GM18505 (cell line): ENCODE measurements around the gene ZNF827.
A peak's percentile ranks its signal among the peaks of the same experiment; 100 is the strongest.

Experiments used
- ATAC-seq: cut with Tn5 transposase; IDR thresholded peaks from one replicate; pipeline ENCODE4 v1.9.1; 2021; ENCODE audit not compliant: unreplicated experiment
- POLR2A ChIP-seq: IDR thresholded peaks from 4 replicates; pipeline ENCODE4 v1.6.1; 2011; ENCODE audit warnings: borderline replicate concordance; ENCODE audit not compliant: insufficient read depth, insufficient read length; ENCODE audit errors: extremely low read depth

The ZNF827 gene

GRCh38 chr4:145815626-145816025 is 123.0 kb downstream of the ZNF827 start:
- TF ChIP-seq POLR2A = no peak
- no peak for ATAC-seq

GRCh38 chr4:145815027-145815612 is 123.5 kb downstream of the ZNF827 start:
- ATAC-seq = no peak

GRCh38 chr4:145814246-145814645 is 124.4 kb downstream of the ZNF827 start:
- no peak for TF ChIP-seq POLR2A
- no peak for ATAC-seq

More at GRCh38 chr4:145815027-145815612, 123.5 kb downstream of the ZNF827 start:
- no peak for TF ChIP-seq POLR2A

GRCh38 chr4:145812919-145813318 is 125.7 kb downstream of the ZNF827 start:
- no peak for ATAC-seq
- TF ChIP-seq POLR2A = no peak

GRCh38 chr4:145808848-145809512 is 129.6 kb downstream of the ZNF827 start:
- peak; percentile 31 for ATAC-seq
- TF ChIP-seq POLR2A = no peak

GRCh38 chr4:145808021-145808650 is 130.5 kb downstream of the ZNF827 start:
- no peak for TF ChIP-seq POLR2A
- peak; percentile 64 for ATAC-seq

GRCh38 chr4:145805490-145805889 is 133.1 kb downstream of the ZNF827 start:
- TF ChIP-seq POLR2A = no peak
- ATAC-seq = no peak

- ATAC-seq = no peak
- no peak for TF ChIP-seq POLR2A
Measured at GRCh38 chr4:145804116-145804515, 134.5 kb downstream of the ZNF827 start.

- ATAC-seq = no peak
- TF ChIP-seq POLR2A = no peak
Measured at GRCh38 chr4:145799223-145799622, 139.4 kb downstream of the ZNF827 start.

GRCh38 chr4:145797278-145797677 is 141.3 kb downstream of the ZNF827 start:
- no peak for ATAC-seq
- TF ChIP-seq POLR2A = no peak

- TF ChIP-seq POLR2A = no peak
- ATAC-seq = no peak
Measured at GRCh38 chr4:145796346-145796745, 142.3 kb downstream of the ZNF827 start.

- TF ChIP-seq POLR2A = no peak
- ATAC-seq = no peak
Measured at GRCh38 chr4:145795521-145795920, 143.1 kb downstream of the ZNF827 start.

- ATAC-seq = no peak
- TF ChIP-seq POLR2A = no peak
Measured at GRCh38 chr4:145792429-145792828, 146.2 kb downstream of the ZNF827 start.

- no peak for TF ChIP-seq POLR2A
- ATAC-seq = no peak
Measured at GRCh38 chr4:145791988-145792387, 146.6 kb downstream of the ZNF827 start.
